Adrenal gland (tissue), 5 donors: ENCODE data around the gene ATAD1.

Experiments
- CTCF ChIP-seq, 6 experiments: fragments of 450-650 bp in 4 of 6; fragments of 200-600 bp in 2 of 6; sonication (generic) in 1 of 6; IDR thresholded peaks; 1 replicate in 5 of 6; 2 replicates in 1 of 6; pipeline versions ENCODE4 v1.5.1 to v1.8.0; 2016 to 2021; ENCODE audit warnings: antibody characterized with exemption in 6 of 6, mild to moderate bottlenecking in 2 of 6, moderate library complexity in 1 of 6
- POLR2A ChIP-seq, 2 donors: fragments of 450-650 bp; IDR thresholded peaks; one replicate each; pipeline ENCODE4 v1.6.1; 2017; ENCODE audit warnings: antibody characterized with exemption in 2 of 2, mild to moderate bottlenecking in 2 of 2, moderate library complexity in 1 of 2
- donor health status: DM: no; HTN: no; CAD: no.

- TF ChIP-seq CTCF (IDR thresholded peaks at IDR 0.05) (no peak), POLR2A (IDR thresholded peaks at IDR 0.05) (no peak)
Observed at GRCh38 chr10:87844837-87845623, 27.0 kb upstream of the ATAD1 start.
